HG03469 (cell line): ENCODE data around the gene PRKD2.

Experiments used
- ATAC-seq: cut with Tn5 transposase; IDR thresholded peaks from one replicate; pipeline ENCODE4 v1.9.1; 2021; ENCODE audit warnings: mild to moderate bottlenecking, moderate library complexity, moderate number of reproducible peaks; ENCODE audit not compliant: unreplicated experiment

The PRKD2 gene

DNA sequence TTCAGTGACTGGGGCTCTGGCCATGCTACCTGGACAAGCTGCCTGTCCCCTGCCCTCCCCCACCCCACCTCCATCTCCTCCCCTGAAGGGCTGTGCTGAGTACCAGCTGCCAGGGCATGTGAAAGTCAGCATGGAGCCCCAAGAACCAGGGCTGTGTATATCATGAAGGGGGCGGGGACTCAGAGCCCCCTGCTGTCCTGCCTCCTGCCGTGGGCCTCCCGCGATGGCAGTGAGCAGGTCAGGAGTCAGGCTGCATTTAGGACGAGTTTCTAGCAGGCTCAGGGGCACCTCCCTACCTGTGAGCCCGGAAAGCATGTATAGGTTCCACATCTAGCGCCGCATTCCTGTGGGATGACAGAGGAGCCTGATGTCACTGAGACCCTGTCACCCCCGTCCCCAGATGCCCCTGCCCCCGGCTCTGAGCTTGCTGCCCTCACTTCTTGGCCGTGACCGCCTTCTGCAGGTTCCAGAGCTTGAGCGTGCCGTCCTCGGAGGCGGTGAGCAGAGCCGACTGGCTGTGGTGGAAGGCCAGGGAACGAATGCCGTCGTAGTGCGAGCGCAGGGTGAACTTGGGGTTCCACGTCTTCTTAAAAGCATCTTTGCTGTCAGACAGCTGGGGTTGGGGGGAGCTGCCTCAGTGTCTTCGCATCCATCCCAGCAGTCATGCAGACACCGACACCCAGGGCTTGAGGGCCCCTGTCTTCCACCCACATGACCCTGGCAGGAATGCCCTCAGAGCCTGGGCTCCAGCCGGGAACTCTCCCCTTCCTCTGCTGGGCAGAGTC, 8.3 kb upstream of the PRKD2 start:
- no peak for ATAC-seq

DNA sequence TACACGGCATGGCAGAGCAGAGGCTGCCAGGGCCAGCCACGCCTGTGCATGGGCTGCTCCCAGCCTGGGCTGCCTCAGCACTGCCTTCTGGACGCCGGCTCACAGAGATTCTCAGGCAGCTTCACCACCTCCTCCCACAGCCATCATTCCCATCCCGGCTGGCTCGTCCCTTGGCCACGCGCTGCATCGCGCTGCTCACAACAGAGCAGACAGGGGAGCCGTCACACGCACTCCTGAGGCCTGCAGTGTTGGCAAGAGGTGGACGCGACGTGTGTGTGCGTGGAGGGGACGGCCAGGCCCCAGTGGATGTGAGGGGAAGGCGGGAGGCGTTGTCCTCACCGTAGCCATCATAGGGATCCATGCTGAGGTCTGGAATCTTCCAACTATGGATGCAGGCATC, 7.6 kb upstream of the PRKD2 start:
- ATAC-seq: no peak

DNA sequence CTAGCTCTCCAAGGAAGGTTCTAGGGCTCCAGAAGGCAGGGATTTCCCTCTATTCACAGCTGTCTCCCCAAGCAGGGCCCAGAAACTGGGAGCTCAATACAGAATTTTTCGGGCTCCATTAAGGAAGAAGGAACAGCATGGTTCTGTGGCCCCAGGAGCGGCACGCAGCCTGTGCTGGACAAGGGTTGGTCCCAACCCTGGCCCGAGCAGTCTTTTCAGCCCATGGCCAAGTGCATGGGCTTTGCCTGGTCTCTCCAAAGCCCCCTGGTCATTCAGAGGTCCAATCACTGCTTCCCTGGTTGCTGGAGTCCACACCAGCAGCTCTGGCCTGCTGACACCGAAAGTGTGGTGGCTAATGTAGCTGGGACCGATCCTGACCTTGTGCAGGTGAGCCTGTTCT, 6.6 kb upstream of the PRKD2 start:
- ATAC-seq: no peak

DNA sequence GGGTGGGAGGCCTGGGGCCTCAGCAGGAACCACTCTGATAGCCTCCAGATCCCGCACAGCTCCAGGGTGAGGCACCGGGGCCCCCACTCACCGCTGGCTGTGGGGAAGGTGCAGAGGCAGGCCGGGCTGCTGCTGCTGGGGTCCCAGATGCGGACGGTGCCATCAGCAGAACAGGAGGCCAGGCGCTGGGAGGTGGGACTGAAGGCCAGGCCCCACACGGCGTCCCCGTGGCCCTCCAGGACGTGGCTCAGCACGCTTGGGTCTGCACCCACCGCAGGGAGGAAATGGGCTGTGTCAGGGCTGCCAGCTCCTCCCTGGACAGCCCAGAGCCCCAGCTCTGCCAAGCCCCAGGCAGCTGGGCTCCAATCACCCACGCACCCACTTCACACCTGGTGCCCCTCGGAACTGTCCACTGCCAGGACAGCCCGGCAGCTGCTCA, 6.1 kb upstream of the PRKD2 start:
- no peak for ATAC-seq

DNA sequence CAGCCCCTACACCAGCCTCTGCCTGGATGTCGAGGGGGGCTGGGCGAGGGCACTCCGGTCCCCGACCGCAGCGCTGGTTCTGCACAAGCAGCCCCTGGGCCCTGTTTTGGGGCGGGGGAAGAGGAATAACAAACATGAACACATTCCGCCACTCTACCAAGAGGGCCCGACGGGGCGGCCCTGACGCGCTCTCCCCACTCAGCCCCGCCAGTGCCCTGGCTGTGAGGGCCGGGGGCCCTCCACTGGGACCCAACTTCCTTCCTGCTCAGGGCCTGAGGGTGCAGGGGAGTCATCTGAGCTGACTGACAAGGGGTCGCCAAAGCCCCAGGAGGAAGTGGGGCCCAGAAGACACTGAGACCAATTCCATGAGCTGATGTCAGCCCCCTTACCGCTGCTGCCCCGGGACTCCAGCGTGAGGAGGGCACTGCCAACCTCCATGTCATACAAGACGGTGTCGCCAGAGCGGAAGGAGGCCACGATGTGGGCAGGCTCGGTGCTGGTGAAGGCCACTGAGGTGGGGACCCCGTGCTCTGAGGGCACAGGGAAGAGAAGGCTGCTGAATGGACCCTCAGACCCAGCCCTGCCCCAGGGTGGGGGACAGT, 5.6 kb upstream of the PRKD2 start:
- no peak for ATAC-seq

DNA sequence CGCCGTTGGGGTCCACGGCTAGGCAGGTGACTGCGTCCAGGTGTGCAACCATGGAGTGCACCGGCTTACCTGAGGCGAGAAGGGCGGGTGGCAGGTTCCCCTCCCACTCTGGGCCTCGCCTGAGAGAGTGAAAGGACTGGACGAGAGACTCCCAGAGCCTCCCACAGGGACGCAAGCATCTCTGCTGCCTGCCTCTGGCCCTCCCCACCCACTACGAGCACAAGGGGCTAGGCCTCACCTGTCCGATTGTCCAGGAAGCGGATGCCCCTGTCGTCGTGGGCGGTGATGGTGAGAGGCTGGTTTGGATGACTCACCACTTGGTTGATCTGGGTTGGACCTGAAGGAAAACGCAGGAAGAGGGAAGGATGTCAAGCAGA, 5.1 kb upstream of the PRKD2 start:
- no peak for ATAC-seq

DNA sequence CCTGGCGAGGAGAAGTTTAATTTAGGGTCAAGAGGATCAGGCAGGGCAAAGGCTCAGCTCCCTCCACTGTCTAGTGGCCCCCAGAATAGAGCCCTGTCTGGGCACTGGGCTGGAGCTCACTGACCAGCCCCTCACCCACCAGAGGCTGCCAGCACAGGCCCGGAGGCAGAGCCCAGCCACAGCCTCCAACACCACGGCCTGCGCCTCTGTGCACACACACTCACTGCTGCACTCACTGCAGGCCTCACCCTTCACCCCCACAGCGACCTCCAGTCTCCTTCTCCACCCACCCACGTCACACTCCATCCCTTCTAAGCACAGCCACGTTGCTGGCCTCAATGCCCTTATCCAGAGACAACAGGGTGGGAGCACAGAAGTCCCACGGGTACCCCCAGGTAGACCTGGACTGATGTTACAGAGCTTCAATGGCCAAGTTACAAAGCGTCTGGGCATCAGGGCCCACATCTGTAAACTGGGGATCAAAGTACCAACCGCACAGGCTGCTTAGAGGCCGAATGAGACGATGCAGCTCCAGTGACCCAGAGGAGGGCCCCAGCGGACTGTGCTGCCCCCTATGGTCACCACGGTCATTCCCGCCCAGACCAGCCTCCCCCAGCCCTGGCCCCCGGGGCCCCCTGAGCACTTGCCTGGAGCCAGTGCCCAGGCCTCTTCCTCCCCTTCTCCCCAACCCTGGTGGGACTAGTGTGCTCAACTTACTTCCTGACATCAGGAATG, 4.5 kb upstream of the PRKD2 start:
- ATAC-seq: no peak

DNA sequence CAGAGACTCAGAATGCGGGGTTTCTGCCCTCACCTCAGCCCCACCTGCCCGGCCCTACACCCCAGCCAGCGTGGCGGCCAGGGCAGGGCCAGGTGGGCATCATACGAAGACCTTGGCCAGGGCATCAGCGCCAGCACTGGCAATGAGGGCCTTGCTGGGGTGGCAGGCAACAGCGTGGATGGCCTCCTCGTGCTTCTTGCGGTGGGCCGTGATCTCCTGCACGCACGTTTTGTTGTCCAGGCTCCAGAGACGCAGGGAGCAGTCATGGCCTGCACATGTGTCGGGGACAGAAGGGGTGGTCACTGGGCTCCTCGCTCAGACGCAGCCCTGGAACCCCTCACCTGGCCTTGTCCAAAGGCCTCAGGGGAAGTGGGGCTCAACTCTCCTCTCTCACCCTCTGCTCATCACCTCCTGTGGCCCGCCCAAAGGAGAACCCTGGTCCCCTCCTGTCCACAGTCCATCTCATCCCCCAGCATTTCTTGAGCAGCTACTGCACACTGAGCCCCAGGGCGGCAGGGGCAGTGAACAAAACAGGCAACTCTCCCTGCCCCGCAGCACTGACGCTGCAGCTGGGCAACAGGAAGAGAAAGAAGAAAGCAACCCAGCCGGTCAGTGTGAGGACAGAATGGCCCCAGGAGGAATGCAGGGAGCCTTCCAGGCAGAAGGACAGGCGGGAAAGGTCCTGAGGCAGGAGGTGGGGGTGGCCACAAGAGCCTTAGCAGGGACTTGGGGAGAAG, 3.8 kb upstream of the PRKD2 start:
- ATAC-seq: no peak

DNA sequence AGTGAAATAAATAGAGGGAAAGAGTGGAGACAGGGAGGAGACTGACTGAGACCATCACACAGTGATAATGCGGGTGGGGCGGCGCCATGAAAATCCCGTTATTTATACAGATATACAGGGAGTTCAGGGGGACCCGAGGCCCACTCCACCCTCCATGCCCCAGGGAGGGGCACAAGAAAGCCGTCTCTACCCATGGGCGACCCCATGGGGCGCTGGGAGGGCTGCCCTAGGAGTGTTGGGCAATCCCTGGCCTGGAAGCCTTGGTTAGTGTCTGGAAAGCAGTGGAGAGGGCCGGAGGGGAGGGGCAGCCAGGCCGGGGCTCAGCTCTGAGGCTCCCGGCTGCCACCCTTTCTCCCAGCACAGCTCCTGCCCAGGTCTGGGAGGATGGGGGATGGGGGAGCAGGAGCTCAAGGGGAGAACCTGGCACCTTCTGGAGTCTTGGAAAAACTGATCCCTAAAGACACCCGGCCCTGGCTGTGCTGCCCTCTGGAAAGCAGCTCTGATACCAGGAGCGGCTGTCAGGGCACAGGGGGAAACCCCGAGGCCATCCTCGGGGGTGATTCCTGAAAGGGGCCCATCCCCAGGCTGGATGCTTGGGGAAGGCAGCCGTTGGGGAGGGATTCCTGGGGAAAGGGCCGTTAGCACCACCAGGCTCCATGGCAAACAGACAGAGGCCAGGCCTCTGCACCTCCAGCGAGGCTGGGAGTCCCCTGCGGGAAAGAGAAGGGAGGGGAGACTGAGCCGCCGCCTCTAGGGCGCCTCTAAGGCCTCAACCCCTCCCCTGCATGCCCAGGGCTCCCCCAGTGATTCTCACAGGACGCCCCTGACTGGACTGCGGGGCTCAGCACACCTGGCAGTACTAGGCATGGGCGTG, 3.0 kb upstream of the PRKD2 start:
- ATAC-seq: no peak

DNA sequence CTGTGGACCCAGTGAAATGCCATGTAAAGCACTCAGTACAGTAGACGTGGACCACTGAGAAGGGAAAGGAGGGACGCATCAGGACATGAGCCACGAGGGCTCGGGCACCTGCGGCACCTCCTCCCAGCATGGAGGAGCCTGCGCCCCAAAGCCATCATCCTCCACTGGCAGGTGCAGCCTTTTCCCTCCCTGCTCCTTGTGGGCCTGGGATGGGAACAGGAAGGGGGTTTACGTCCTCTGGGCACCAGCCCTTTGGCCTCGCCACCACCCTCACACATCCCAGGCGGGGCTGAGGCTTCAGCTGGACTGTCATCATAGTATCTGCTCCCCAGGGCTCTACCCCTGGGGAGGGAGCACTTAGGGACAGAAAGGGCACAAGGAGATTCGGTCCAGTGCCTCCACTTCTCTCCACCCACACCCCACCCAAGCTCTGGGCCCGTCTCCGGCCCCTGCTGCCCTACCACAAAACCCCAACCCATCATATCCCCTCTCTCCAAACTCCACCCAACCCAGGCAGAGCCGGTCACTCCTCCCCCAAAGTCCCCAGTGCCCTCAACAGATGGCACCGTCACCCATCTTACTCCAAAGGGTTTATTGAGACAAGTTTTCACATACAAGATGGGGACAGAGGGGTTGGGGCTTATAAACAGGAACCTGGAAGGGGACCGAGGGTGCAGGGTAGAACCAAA, 2.2 kb upstream of the PRKD2 start:
- ATAC-seq: no peak

DNA sequence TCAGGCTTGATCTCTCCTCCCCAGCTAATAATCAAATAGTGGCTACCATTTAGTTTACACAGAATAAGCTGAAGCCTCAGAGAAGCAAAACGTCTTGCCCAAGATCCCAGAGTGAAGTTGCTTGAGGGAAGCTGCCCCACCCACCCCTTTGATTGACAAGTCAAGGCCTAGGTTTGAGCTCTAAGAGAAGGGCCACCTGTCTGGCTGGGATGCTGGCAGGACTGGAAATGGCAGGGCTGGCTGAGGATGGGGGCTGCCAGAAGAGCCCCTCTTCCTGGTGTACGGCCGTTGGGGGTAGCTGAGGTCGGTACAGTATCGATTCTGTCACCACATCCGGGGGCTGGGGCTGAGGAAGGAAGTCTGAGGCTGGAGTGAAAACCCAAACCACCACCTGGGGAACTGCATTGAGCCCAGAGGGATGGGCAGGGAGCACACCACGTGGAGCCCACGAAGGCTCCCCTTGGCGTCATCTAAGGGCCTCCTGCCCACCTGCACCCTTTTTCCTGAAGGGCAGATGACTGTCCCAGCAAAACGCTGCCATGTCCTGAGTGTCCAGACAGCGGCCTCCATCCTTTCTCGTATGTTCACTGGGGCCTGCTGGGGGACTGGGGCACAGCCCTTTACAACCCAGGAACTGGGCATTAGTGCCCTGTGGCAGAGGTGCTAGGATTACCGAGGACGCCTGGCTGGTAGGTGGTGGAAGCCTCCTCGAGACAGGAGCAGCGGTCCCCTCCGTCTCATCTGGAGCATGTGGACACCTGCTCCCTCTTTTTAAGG, 1.4 kb upstream of the PRKD2 start:
- ATAC-seq: no peak

DNA sequence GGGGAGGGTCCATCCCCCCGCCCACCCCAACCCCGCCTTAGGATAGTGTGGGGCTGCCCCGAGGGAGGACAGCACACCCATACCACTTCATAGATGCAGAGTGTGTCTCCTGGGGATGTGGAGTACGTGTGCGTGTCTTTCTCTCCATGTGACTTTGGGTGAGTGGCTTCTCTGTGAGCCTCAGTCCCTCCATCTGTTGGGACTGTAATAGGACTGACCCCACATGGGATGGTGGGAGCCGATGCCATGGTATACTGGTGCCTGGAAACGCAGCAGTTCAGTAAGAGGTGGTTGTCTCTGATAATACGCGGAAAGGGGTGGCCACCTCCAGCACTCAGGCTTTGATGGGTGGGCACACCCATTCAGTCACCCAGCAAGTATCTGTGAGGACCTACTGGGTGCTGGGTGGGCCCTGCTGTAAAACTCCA, 816 bp upstream of the PRKD2 start:
- no peak for ATAC-seq

DNA sequence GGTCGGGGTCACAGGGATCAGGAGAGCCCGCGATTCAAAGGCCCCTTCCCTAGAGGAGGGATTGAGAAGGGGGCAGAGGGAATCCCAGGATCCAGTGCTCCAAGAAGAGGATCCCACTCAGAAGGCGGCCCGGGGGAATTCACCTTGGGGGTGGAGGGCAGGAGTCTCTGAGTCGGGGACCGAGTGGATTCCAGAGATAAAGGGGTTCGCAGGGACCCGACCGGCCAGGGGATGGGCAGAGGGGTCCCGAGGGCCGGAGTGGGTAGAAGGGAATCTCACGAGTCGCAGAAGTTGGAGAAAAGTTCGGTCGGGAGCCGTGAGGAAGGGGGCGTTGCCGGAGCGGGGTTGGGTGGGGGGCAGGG, 261 bp downstream of the PRKD2 start:
- no peak for ATAC-seq

DNA sequence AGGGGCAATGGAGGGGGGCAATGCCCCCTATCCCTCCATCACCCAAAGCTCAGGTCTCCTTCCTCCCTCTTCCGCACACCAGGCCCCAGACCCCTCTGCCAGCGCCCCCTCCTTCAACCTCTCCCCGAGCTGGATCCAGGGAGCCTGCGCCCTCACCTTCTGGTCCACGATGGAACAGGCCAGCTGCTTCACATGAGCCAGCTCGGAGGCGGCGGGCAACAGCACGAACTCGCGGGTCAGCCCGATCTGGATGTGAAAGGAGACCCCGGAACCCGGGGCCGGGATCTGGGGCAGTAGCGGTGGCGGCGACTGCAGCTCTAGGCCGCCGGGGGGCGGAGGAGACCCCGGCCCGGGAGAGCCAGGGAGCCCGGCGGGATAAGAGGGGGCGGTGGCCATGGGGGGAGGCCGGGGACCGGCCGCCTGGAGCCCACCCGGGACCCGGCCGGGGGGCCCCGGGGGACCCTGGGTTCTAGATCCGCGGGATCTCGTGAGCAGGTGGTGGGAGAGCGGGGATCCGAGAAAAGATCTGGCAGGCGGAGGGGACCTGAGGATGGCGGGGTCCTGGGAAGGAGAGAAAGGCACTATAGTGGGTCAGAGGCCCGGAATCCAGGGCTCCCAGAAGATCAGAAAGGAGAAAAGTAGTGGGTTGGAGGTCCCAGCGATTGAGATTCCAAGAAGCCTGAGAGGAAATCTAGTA, 791 bp downstream of the PRKD2 start:
- no peak for ATAC-seq

DNA sequence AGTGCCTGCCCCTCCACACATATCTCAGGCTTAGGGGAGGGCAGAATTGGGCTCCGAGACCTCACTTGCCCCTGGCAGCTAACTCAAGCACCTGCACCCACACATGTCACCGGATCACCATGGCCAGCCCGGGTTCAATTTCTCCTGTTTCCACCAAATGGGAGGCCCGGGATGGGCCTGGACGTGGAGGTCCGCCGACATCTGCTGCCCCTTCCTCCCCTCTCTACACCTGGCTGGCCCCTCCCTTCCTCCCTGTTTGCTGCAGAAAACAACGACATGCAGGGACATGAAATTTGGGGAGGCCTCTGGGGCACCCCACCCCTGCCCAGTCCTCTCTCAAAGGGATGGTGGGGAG, 1.3 kb downstream of the PRKD2 start:
- no peak for ATAC-seq

DNA sequence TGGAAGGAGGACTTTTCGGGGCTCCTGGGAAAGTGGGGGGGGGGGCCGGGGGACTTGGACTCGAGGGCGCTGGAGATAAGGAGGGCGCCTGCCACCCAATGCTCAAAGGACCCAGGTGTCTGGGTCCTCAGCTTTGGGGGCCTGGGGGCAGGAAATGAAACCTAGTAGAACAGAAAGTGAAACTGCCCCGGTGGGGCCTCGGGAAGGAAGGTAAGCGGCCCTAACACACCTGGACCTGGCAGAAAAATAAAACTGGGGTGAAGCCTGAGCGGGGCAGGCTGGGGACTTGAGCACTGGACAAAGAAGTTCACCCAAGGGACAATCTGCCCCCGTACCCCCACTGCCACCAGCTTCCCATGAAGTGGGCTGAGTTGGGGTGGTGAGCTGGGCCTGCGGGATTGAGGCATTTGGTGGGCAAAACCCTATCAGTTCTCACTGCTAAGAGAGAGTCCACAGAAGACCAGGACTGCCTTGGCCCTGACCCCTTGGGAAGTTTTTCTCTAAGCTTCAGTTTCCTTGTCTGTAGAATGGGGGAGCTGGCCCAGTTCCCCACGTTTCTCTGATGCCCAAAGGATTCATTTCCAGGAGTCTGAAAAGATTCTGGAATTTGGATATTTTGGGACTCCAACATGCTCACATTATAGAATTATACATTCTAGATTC, 2.3 kb downstream of the PRKD2 start:
- ATAC-seq: no peak

DNA sequence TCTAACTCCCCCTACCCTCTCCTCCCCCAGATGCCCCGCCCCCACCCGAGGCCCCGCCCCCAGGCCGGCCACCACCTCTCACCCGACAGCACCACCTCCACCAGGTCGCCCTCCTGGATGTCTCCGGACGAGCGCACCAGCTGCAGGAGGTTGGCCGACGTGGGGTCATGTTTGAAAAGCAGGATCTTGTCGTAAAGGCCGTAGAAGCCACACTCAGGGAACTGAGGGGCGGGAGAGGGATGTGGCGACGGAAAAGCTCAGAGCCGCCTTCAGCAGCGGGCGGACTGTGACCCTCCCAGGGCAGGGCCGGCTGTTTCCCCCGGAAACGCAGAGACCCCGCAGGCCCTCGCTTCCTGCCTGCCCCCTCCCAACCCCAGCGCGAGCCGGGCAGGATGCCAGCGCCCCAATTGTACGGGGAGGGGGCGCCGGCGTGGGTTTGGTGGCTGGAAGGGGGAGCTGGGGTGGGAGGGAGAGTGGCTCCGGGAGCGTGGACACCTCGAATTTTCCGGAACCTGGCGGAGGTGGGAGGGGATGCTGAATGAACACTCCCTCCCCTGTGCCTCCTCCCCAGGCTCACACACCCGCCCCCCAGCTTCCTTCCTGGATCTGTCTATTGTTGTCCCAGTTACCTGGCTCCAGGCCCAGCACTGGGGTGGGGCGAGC, 3.0 kb downstream of the PRKD2 start:
- no peak for ATAC-seq
